B cell (primary cell): Measurements from ENCODE around the gene MSMB. TPM values are rescaled to one million over a fixed set of nuclear protein-coding genes. Genes with fewer than 3 reads are reported as not detected.
"Not testable (repeated sequence)": the region's sequence is repeated elsewhere in the genome, so short reads cannot be mapped to it uniquely, and the experiment has no call there.

Source experiments
- ATAC-seq: fragments of 200-7000 bp; cut with Tn5 transposase; one replicate; pipeline ENCODE4 v1.10.0; 2021; ENCODE audit warnings: low read depth, mild to moderate bottlenecking, moderate number of reproducible peaks, moderate library complexity
- CTCF ChIA-PET: fragments of 350-600 bp; sonication (Branson Sonifier 250); formaldehyde crosslinking; loops from one replicate; lab custom pipeline; 2021; ENCODE audit warnings: antibody characterized with exemption, inconsistent platforms; lab: Charles Lee
- POLR2A ChIA-PET: fragments of 350-600 bp; sonication (Branson Sonifier 250); formaldehyde crosslinking; loops from one replicate; lab custom pipeline; 2021; ENCODE audit warnings: antibody characterized with exemption; lab: Charles Lee
- DNase-seq: peaks from one replicate; pipeline ENCODE4 v3.0.0; 2013
- H2AFZ ChIP-seq: 2 replicates; pipeline ENCODE4 v1.6.1; 2012; ENCODE audit warnings: mild to moderate bottlenecking, low read depth, low read length; ENCODE audit not compliant: insufficient read depth, poor library complexity, severe bottlenecking
- H3K27ac ChIP-seq, 2 donors: 1 replicate in 1 of 2; 2 replicates in 1 of 2; pipeline ENCODE4 v1.5.1; 2012 to 2013; ENCODE audit warnings: low read length in 2 of 2, mild to moderate bottlenecking in 2 of 2, moderate library complexity in 1 of 2
- H3K27me3 ChIP-seq, 4 experiments: fragments of 200-600 bp in 1 of 4; sonication (generic) in 1 of 4; replicated peaks in 1 of 4; 1 replicate in 2 of 4; 2 replicates in 2 of 4; pipeline versions ENCODE4 v1.6.1 to v1.7.0; 2013 to 2016; ENCODE audit warnings: low read length in 3 of 4, mild to moderate bottlenecking in 2 of 4, mixed read lengths in 1 of 4, moderate library complexity in 1 of 4; ENCODE audit not compliant: insufficient read depth in 4 of 4, control insufficient read depth in 3 of 4; ENCODE audit errors: control extremely low read depth in 1 of 4
- H3K36me3 ChIP-seq, 2 experiments: replicated peaks in 1 of 2; 1 replicate in 1 of 2; 2 replicates in 1 of 2; pipeline versions ENCODE4 v1.6.1 to v1.7.1; 2013; ENCODE audit warnings: low read length in 1 of 2; ENCODE audit not compliant: insufficient read depth in 2 of 2, control insufficient read depth in 1 of 2; ENCODE audit errors: control extremely low read depth in 1 of 2, extremely low read depth in 1 of 2
- H3K4me1 ChIP-seq, 2 donors: fragments of 200-600 bp in 1 of 2; sonication (generic) in 1 of 2; 1 replicate in 1 of 2; 2 replicates in 1 of 2; pipeline versions ENCODE4 v1.5.1 to v1.6.1; 2013 to 2017; ENCODE audit warnings: low read length in 2 of 2; ENCODE audit not compliant: control insufficient read depth in 2 of 2, insufficient read depth in 2 of 2
- H3K4me2 ChIP-seq: replicated peaks from 2 replicates; pipeline ENCODE3; 2012; ENCODE audit warnings: mild to moderate bottlenecking, low read depth, low read length; ENCODE audit not compliant: poor library complexity, severe bottlenecking
- H3K4me3 ChIP-seq, 5 experiments: fragments of 200-600 bp in 1 of 5; sonication (generic) in 1 of 5; 1 replicate in 3 of 5; 2 replicates in 2 of 5; pipeline versions ENCODE4 v1.5.1 to v1.7.0; 2011 to 2016; ENCODE audit warnings: low read length in 4 of 5, mild to moderate bottlenecking in 4 of 5, low read depth in 2 of 5, control low read depth in 1 of 5, moderate library complexity in 1 of 5; ENCODE audit not compliant: insufficient read depth in 1 of 5; ENCODE audit errors: control extremely low read depth in 1 of 5, extremely low read depth in 1 of 5
- H3K79me2 ChIP-seq: fragments of 200-600 bp; sonication (generic); one replicate; pipeline ENCODE4 v1.6.0; 2016; ENCODE audit warnings: low read length; ENCODE audit not compliant: control insufficient read depth, insufficient read depth
- H3K9ac ChIP-seq: fragments of 200-600 bp; sonication (generic); 2 replicates; pipeline ENCODE4 v1.6.1; 2017; ENCODE audit warnings: mild to moderate bottlenecking, low read length, moderate library complexity
- H3K9me3 ChIP-seq, 3 donors: one replicate each; pipeline versions ENCODE4 v1.6.1 to v1.7.1; 2013; ENCODE audit warnings: low read length in 2 of 3; ENCODE audit not compliant: control insufficient read depth in 2 of 3, insufficient read depth in 1 of 3; ENCODE audit errors: control extremely low read depth in 1 of 3
- H4K20me1 ChIP-seq: 2 replicates; pipeline ENCODE4 v1.6.0; 2012; ENCODE audit warnings: mild to moderate bottlenecking, low read length; ENCODE audit not compliant: insufficient read depth, control insufficient read depth, poor library complexity, severe bottlenecking
- H3K27ac Mint-ChIP-seq: one replicate; pipeline ENCODE4 v1.8.0; 2021; ENCODE audit warnings: mixed read lengths
- H3K27me3 Mint-ChIP-seq: one replicate; pipeline ENCODE4 v1.8.0; 2021; ENCODE audit warnings: mixed read lengths
- H3K4me1 Mint-ChIP-seq: one replicate; pipeline ENCODE4 v1.8.0; 2021; ENCODE audit warnings: mixed read lengths
- H3K4me3 Mint-ChIP-seq: one replicate; pipeline ENCODE4 v1.8.0; 2021; ENCODE audit warnings: mixed read lengths
- H3K9me3 Mint-ChIP-seq: one replicate; pipeline ENCODE4 v1.8.0; 2022; ENCODE audit warnings: mixed read lengths; ENCODE audit not compliant: insufficient read depth
- CTCF ChIP-seq: fragments of 200-600 bp; IDR thresholded peaks from one replicate; pipeline ENCODE4 v1.8.0; 2022; ENCODE audit warnings: antibody characterized with exemption, mild to moderate bottlenecking
- EZH2 ChIP-seq: IDR thresholded peaks from 2 replicates; pipeline ENCODE4 v1.6.1; 2012; ENCODE audit warnings: borderline replicate concordance, low read depth, mild to moderate bottlenecking, moderate library complexity, low read length; ENCODE audit not compliant: insufficient read depth, poor library complexity, severe bottlenecking
- WGBS: methylation state at CpG from one replicate; pipeline ENCODE4 v1.1.5; 2013; ENCODE audit warnings: missing lambda C conversion rate; ENCODE audit not compliant: insufficient coverage; 5-methylcytosine and 5-hydroxymethylcytosine counted together
- intact Hi-C: fragments of 100-400 bp; cut with micrococcal nuclease; formaldehyde crosslinking; loops from one replicate; pipeline ENCODE4 v1.10.0; 2022
- polyA plus RNA-seq: library from polyadenylated mRNA; depleted of rRNA; stranded (reverse); fragments of >200 nt; gene quantifications from 2 replicates; pipeline ENCODE4 v1.2.3, GENCODE V29; 2012
- total RNA-seq, 2 donors: library from RNA; stranded (reverse); fragments of 120-200 nt in 1 of 2; gene quantifications; 1 replicate in 1 of 2; 2 replicates in 1 of 2; pipeline versions ENCODE4 v1.2.3 to v1.2.4, GENCODE V29; 2013 to 2022

MSMB gene
- total and polyA plus RNA-seq, 2 donors (not counting 1 experiment from before 2014, with no cell fraction given): not detected

- peak; percentile 12 for ATAC-seq
- Mint-ChIP-seq H3K4me1 (peaks cover 7% of the 10 kb centered on the region), H3K9me3 (no peaks in the 10 kb centered on the region), H3K27me3 (no peaks in the 10 kb centered on the region), H3K4me3 (peak overlapping the region; percentile 70), H3K27ac (peak overlapping the region; percentile 89)
- 36% methylated on average over 8 of the region's 9 CpGs for WGBS
- peak; percentile 39 for DNase-seq
- TF ChIP-seq CTCF (no peak), EZH2 (no peak)
- H3K4me1 ChIP-seq: peaks cover 47 to 58% of the 10 kb centered on the region in 2 donors
- intact Hi-C loops: loop anchor here (5.0 kb wide), 1 partner anchor 59 kb away; the partner anchor contains the start of gene NCOA4
- H3K4me3 ChIP-seq: no peak overlapping the region
- no peaks in the 10 kb centered on the region for H3K79me2 ChIP-seq
- no peaks in the 10 kb centered on the region for H3K9me3 ChIP-seq
- H3K27ac ChIP-seq: peak overlapping the region; percentile 7 to 15
- no peaks in the 10 kb centered on the region for H4K20me1 ChIP-seq
- peak overlapping the region; percentile 62 for H3K4me2 ChIP-seq
- no peak overlapping the region for H3K9ac ChIP-seq
- H3K27me3 ChIP-seq: no peaks in the 10 kb centered on the region
- peak overlapping the region; percentile 67 for H2AFZ ChIP-seq
- H3K36me3 ChIP-seq: no peaks in the 10 kb centered on the region
- CTCF ChIA-PET: interaction anchor here (1.0 kb wide), 1 partner anchor 62 kb away, joined by 6 read pairs; no protein-coding TSS in a partner anchor
- POLR2A ChIA-PET: no interaction called here
Observed at GRCh38 chr10:46091080-46091827, 45.2 kb upstream of the MSMB start.

DNA sequence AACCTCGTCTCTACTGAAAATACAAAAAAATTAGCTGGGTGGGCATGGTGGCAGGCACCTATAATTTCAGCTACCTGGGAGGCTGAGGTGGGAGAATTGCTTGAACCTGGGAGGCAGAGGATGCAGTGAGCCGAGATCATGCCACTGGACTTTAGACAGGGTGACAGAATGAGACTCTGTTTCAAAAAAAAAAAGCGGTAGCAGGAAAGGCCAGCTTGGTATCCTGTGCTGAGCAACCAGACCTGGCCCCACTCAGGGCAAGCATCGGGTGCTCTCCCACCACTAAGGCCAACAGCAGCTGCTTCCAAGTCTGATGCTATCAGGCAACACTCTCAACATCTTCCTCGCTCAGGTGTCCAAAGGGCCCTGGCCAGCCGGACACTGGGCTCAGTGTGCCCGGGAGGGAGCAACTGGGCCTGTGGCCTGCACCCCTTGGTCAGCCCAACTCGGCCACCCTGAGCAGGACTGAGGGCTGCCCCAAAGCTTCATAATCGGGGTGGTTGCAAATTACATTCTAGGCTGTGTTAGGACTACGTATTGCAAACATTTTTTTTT, 44.3 kb upstream of the MSMB start:
- ChIA-PET POLR2A (no interaction called here), CTCF (no interaction called here)
- H3K9ac ChIP-seq: no peak overlapping the region
- no peak overlapping the region for H2AFZ ChIP-seq
- no peaks in the 10 kb centered on the region for H4K20me1 ChIP-seq
- no peaks in the 10 kb centered on the region for H3K79me2 ChIP-seq
- peaks cover 44 to 50% of the 10 kb centered on the region in 2 donors for H3K4me1 ChIP-seq
- H3K9me3 ChIP-seq: no peaks in the 10 kb centered on the region
- ATAC-seq: no peak
- intact Hi-C loops: loop anchor here (5.0 kb wide), 1 partner anchor 58 kb away; the partner anchor contains the start of gene NCOA4
- H3K27ac Mint-ChIP-seq: peak overlapping the region; percentile 89
- TF ChIP-seq EZH2: no peak
- TF ChIP-seq CTCF: no peak
- H3K4me2 ChIP-seq: no peak overlapping the region
- H3K4me1 Mint-ChIP-seq: peaks cover 3% of the 10 kb centered on the region
- no peaks in the 10 kb centered on the region for H3K9me3 Mint-ChIP-seq
- DNase-seq: no peak
- H3K27me3 Mint-ChIP-seq: no peaks in the 10 kb centered on the region
- H3K27ac ChIP-seq: no peak overlapping the region
- H3K4me3 Mint-ChIP-seq: no peak overlapping the region
- no peak overlapping the region for H3K4me3 ChIP-seq
- H3K36me3 ChIP-seq: no peaks in the 10 kb centered on the region
- no peaks in the 10 kb centered on the region for H3K27me3 ChIP-seq
- WGBS: over 99% methylated on average over 10 of the region's 10 CpGs

DNA sequence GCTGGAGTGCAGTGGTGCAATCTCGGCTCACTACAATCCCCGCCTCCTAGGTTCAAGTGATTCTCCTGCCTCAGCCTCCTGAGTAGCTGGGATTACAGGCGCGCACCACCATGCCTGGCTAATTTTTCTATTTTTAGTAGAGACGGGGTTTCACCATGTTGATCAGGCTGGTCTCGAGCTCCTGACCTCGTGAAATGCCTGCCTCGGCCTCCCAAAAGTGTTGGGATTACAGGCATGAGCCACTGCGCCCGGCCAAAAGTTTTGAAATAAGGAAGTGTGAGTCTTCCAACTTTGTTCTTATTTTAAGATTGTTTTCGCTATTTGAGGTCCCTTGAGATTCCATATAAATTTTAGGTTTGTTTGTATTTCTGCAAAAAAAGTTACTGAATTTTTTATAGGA, 41.3 kb upstream of the MSMB start:
- H2AFZ ChIP-seq, H3K9ac ChIP-seq, H3K79me2 ChIP-seq, DNase-seq, H3K27me3 Mint-ChIP-seq, H3K27ac ChIP-seq, H3K9me3 Mint-ChIP-seq, H3K4me3 ChIP-seq, H3K4me3 Mint-ChIP-seq, H3K27me3 ChIP-seq, H3K27ac Mint-ChIP-seq, POLR2A ChIA-PET, intact Hi-C loops, H3K9me3 ChIP-seq, H3K4me2 ChIP-seq, CTCF ChIA-PET, H3K4me1 Mint-ChIP-seq, ATAC-seq, H3K36me3 ChIP-seq, H4K20me1 ChIP-seq: not testable (repeated sequence)
- 73% methylated on average over 6 of the region's 11 CpGs for WGBS
- peaks cover 16 to 20% of the 10 kb centered on the region in 2 donors for H3K4me1 ChIP-seq
